Glomerular endothelial cell (primary cell): ENCODE results near the gene MAPK8IP1. TPM values are rescaled to one million over a fixed set of nuclear protein-coding genes. Genes with fewer than 3 reads are reported as not detected.

Experiments used
- DNase-seq: peaks from one replicate; pipeline ENCODE4 v3.0.0-alpha.2; 2011; ENCODE audit warnings: low read depth, low spot score; ENCODE audit errors: extremely low read depth
- total RNA-seq: library from RNA; depleted of rRNA; stranded (reverse); fragments of >200 nt; gene quantifications from 2 replicates; pipeline ENCODE4 v1.2.3, GENCODE V29; 2015

Gene MAPK8IP1
- total RNA-seq, 1 donor from 2014 or later = 8.5 TPM

- no peak for DNase-seq
These were observed 50.1 kb downstream of the MAPK8IP1 start for GRCh38 chr11:45935349-45936064.

GRCh38 chr11:45936511-45937054, 51.1 kb downstream of the MAPK8IP1 start:
- no peak for DNase-seq

- no peak for DNase-seq
These were observed 52.5 kb downstream of the MAPK8IP1 start for GRCh38 chr11:45937916-45938315.

- no peak for DNase-seq
These were observed 54.4 kb downstream of the MAPK8IP1 start for GRCh38 chr11:45939836-45940235.

DNA sequence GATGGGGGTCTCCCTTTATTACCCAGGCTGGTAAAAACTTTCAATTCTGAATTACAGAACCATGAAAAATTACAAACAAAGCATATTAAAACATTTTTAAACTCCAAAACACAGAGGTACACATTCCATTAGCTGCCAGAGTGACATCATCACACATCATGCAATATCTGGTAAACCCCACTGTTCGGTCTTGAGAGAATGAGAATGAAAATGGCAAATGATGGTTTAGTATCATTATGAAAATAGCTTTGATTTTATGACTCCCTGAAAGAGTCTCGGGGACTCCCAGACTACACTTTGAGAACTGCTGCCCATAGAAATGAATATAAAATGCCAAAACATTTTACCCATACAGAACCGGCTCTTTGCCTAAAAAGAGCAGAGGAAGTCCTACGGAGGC, 55.8 kb downstream of the MAPK8IP1 start:
- no peak for DNase-seq

DNA sequence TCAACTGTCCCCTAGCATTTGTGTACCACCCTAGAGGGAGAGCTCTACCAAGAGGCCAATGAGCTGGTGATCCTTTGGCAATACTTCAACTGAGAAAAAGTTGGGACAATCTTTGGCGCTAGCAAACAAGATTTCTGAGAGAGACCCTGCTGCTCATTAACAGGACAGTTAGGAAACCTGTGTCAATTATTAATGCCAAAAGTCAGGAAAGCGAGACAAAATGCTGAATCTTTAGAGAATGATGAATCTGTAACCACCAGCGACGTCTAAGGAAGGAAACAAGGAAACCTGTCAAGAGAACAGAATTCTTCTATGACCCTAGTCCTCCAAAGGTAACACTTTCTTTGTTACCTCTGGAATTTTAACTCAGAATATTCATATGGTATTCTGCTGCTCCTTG, 56.9 kb downstream of the MAPK8IP1 start:
- DNase-seq = no peak

DNA sequence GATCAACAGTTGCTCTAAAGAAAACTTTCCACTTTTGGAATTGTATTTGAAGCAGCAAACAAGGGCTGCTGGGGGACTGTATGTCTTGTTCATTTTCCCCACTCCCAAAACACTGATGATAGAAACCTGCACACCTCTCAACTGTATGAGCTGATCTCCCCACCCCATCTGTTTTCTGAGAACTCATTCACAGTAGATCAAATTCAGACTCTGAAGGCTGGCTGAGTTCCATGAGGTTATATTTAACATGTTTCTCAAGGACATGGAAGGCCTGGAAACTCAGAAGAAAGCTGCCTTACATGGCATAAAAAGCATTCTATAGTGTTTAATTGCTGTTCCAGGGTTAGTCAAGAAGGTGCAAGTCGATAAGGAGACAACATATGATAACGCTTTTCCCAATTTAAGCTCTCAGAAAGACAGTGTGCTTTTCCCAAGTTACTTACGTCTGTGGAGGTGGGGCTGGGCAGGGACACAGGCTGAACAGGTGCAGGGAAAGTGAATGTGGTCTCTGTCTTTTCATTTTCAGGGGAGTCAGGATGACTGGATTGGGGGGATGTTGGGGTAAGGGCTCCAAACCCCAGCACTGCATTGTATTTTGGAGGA, 60.0 kb downstream of the MAPK8IP1 start:
- DNase-seq = no peak

GRCh38 chr11:45947885-45948284, 62.4 kb downstream of the MAPK8IP1 start:
- DNase-seq = no peak

- DNase-seq = no peak
These were observed 62.9 kb downstream of the MAPK8IP1 start for GRCh38 chr11:45948356-45948755.

- no peak for DNase-seq
These were observed 64.5 kb downstream of the MAPK8IP1 start for GRCh38 chr11:45949992-45950407.

Other genes with a start within 250 kb of the MAPK8IP1 start
- gene CHST1, start 220.0 kb upstream of the MAPK8IP1 start, total RNA-seq = 42.1 and 258 TPM in 2 replicates
- gene SLC35C1, start 80.5 kb upstream of the MAPK8IP1 start, total RNA-seq = 16.8 and 29.4 TPM in 2 replicates
- gene CRY2, start 38.2 kb upstream of the MAPK8IP1 start, total RNA-seq = 11.2 and 16.0 TPM in 2 replicates
- gene FREY1, start 21.6 kb downstream of the MAPK8IP1 start, total RNA-seq = 0.29 TPM in 1 of 2 replicates, not detected in the other
- gene PEX16, start 32.2 kb downstream of the MAPK8IP1 start, total RNA-seq = 25.1 and 35.0 TPM in 2 replicates
- gene LARGE2, start 37.0 kb downstream of the MAPK8IP1 start, total RNA-seq = not detected in 2 replicates
- 22.3 and 30.3 TPM in 2 replicates for gene PHF21A, start 235.8 kb downstream of the MAPK8IP1 start, total RNA-seq